Thoracic aorta (tissue), 2 donors: ENCODE data around the gene CERK. TPM values are rescaled to one million over a fixed set of nuclear protein-coding genes. Genes with fewer than 3 reads are reported as not detected.

Experiments
- ATAC-seq: fragments of 150-250 bp; one replicate; pipeline ENCODE4 v1.8.0; 2017; ENCODE audit warnings: low read depth; ENCODE audit not compliant: insufficient number of reproducible peaks, low FRiP score
- DNase-seq: peaks from one replicate; pipeline ENCODE4 v3.0.0-alpha.2; 2020; ENCODE audit warnings: low spot score
- H3K27ac ChIP-seq, 2 donors: fragments of 200-600 bp; sonication (generic); 1 replicate in 1 of 2; 2 replicates in 1 of 2; pipeline ENCODE4 v1.5.1; 2016; ENCODE audit warnings: mild to moderate bottlenecking in 2 of 2, moderate library complexity in 2 of 2
- H3K27me3 ChIP-seq: fragments of 200-600 bp; sonication (generic); replicated peaks from 2 replicates; pipeline ENCODE4 v1.6.0; 2016; ENCODE audit warnings: mild to moderate bottlenecking; ENCODE audit not compliant: insufficient read depth
- H3K36me3 ChIP-seq: fragments of 200-600 bp; sonication (generic); one replicate; pipeline ENCODE4 v1.5.1; 2016
- H3K4me1 ChIP-seq, 2 donors: fragments of 200-600 bp; sonication (generic); 1 replicate in 1 of 2; 2 replicates in 1 of 2; pipeline versions ENCODE4 v1.5.1 to v1.6.0; 2016; ENCODE audit warnings: low read depth in 2 of 2, mild to moderate bottlenecking in 1 of 2; ENCODE audit not compliant: control insufficient read depth in 1 of 2
- H3K4me3 ChIP-seq: fragments of 200-600 bp; sonication (generic); 2 replicates; pipeline ENCODE4 v1.5.1; 2016; ENCODE audit warnings: mild to moderate bottlenecking
- H3K9me3 ChIP-seq: fragments of 200-600 bp; sonication (generic); 2 replicates; pipeline ENCODE4 v1.5.1; 2016
- CTCF ChIP-seq: fragments of 200-600 bp; sonication (generic); IDR thresholded peaks from one replicate; pipeline ENCODE4 v1.5.1; 2019; ENCODE audit warnings: antibody characterized with exemption
- total RNA-seq, 2 donors: library from RNA; depleted of rRNA; stranded (reverse); fragments of >200 nt; gene quantifications; one replicate each; pipeline versions ENCODE4 v1.1.0 to v1.2.3, GENCODE V29; 2016

Gene CERK
- total RNA-seq, 2 donors from 2014 or later, result 65.5 to 72.8 TPM

GRCh38 chr22:46748908-46749675, 11.0 kb upstream of the CERK start:
- H3K36me3 ChIP-seq, result no peaks in the 10 kb centered on the region
- no peaks in the 10 kb centered on the region for H3K9me3 ChIP-seq
- no peak for TF ChIP-seq CTCF
- ATAC-seq (no peak), DNase-seq (no peak)
- no peak overlapping the region for H3K27ac ChIP-seq
- H3K4me3 ChIP-seq, result no peak overlapping the region
- no peaks in the 10 kb centered on the region for H3K27me3 ChIP-seq
- H3K4me1 ChIP-seq, result peaks cover 16 to 22% of the 10 kb centered on the region in 2 donors

- TF ChIP-seq CTCF, result no peak
- ATAC-seq (no peak), DNase-seq (no peak)
- Histone ChIP-seq H3K4me3 (no peak overlapping the region), H3K27me3 (no peaks in the 10 kb centered on the region), H3K27ac (no peak overlapping the region), H3K4me1 (peaks cover 9 to 15% of the 10 kb centered on the region in 2 donors), H3K9me3 (no peaks in the 10 kb centered on the region), H3K36me3 (no peaks in the 10 kb centered on the region)
Observed at GRCh38 chr22:46748206-46748907, 10.3 kb upstream of the CERK start.

DNA sequence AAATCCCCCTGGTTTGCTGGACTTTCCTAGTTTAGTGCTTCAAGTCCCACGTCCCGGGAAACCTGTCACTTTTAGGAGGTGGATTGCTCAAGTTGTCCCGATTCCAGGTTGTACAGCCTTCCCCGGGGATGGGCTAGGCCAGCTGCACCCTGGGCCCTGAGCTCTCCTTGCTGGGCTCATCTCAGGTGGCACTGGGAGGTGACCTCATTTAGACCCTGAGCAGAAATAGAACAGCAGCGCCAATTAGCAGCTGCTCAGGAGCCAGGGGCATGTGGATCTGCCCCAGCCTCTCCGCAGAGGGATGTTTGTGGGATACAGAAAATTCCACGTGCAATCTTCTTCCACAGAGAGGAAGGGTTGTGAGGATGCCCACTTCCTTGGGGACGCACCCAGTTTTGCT, 9.6 kb upstream of the CERK start:
- H3K27ac ChIP-seq, result no peak overlapping the region

DNA sequence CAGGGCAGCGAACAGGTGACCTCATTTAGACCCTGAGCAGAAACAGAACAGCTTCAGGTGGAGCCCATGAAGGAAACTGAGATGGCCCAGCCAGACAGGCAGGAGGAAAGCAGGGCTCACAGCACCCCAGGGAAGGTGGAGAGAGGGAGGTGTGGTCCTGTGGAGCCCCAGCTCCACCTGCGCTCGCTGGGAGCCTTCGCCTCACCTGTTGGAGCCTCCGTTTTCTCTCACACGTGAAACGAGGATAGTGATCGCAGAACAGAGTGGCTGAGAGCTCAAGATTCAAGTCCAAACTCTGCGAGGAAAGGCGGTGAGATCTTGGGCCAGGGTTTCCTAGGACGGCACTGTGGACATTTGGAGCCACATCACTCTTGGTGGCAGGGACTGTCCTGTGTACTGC, 8.6 kb upstream of the CERK start:
- Histone ChIP-seq H3K27ac (no peak overlapping the region), H3K9me3 (no peaks in the 10 kb centered on the region), H3K4me1 (peaks cover 4 to 10% of the 10 kb centered on the region in 2 donors), H3K4me3 (no peak overlapping the region), H3K27me3 (no peaks in the 10 kb centered on the region), H3K36me3 (no peaks in the 10 kb centered on the region)
- ATAC-seq (no peak), DNase-seq (no peak)
- no peak for TF ChIP-seq CTCF

More for the DNA sequence above, 9.6 kb upstream of the CERK start:
- no peaks in the 10 kb centered on the region for H3K36me3 ChIP-seq
- H3K27me3 ChIP-seq, result no peaks in the 10 kb centered on the region
- H3K9me3 ChIP-seq, result no peaks in the 10 kb centered on the region
- TF ChIP-seq CTCF, result no peak
- peaks cover 4 to 10% of the 10 kb centered on the region in 2 donors for H3K4me1 ChIP-seq
- ATAC-seq (no peak), DNase-seq (no peak)
- H3K4me3 ChIP-seq, result no peak overlapping the region

DNA sequence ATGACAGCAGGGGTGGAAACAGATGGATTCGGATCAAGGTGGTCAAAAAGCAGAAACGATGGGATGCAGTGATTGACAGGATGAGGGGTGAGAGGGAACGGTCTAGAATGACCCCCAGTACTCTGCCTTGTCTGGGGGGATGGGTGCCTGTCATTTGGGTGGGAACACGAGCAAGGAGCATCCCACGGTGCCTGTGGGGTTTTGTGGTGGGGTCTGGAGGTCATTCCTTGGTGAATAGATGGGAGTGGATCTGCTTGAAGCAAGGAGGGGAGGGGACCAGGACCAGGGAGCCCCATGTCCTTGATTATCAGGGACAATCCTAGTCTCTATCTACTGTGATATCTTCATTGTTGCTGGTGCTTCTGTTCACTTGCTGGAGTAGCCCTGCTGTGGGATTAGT, 8.1 kb upstream of the CERK start:
- Histone ChIP-seq H3K27me3 (no peaks in the 10 kb centered on the region), H3K9me3 (no peaks in the 10 kb centered on the region), H3K4me1 (peaks cover 4 to 10% of the 10 kb centered on the region in 2 donors)

More for the DNA sequence above, 8.1 kb upstream of the CERK start:
- no peak for DNase-seq
- TF ChIP-seq CTCF, result no peak
- no peak overlapping the region for H3K27ac ChIP-seq
- ATAC-seq, result no peak
- no peaks in the 10 kb centered on the region for H3K36me3 ChIP-seq
- H3K4me3 ChIP-seq, result no peak overlapping the region
